PFSK-1 (cell line): ENCODE results near the gene RHEB.

Source experiments
- FOXP2 ChIP-seq: optimal IDR thresholded peaks from 2 replicates; pipeline ENCODE3; 2011; ENCODE audit warnings: borderline replicate concordance, control low read depth, inconsistent platforms; ENCODE audit not compliant: insufficient read depth; ENCODE audit errors: extremely low read length, extremely low read depth
- POLR2AphosphoS5 ChIP-seq: IDR thresholded peaks from 2 replicates; pipeline ENCODE4 v1.6.1; 2012; ENCODE audit warnings: low read depth, mild to moderate bottlenecking, control low read depth, low read length, moderate library complexity
- SIN3A ChIP-seq: IDR thresholded peaks from 2 replicates; pipeline ENCODE4 v1.6.1; 2012; ENCODE audit warnings: mild to moderate bottlenecking, low read length, moderate library complexity, borderline replicate concordance; ENCODE audit not compliant: insufficient read depth
- TAF1 ChIP-seq: IDR thresholded peaks from 2 replicates; pipeline ENCODE4 v1.6.1; 2012; ENCODE audit warnings: low read length, control low read depth, borderline replicate concordance; ENCODE audit not compliant: insufficient read depth
- TF ChIP-seq, protein P1 (sequence below), 2 experiments: IDR thresholded peaks; 2 replicates each; pipeline versions ENCODE4 v1.6.1 to v1.8.0; 2011 to 2012; ENCODE audit warnings: low read depth in 2 of 2, low read length in 2 of 2, control low read depth in 1 of 2, inconsistent platforms in 1 of 2, mild to moderate bottlenecking in 1 of 2, moderate library complexity in 1 of 2; ENCODE audit not compliant: insufficient read depth in 1 of 2

DNA sequence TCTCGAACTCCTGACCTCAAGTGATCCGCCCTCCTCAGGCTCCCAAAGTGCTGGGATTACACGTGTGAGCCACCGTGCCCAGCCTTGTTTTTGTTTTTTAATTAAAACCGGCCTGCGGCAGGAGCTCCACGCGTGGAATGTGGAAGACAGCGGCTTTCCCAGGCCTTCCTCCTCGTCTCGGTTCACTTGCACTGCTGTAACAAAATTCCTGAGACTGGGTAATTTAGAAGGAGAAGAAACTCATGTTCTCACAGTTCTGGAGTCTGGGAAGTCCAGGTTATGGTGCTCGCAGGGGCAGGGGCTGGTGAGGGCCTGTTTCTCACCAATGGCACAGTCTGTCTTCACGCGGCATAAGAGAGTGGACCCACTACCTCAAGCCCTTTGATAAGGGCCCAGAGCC, 65.4 kb downstream of the RHEB start:
- TF ChIP-seq FOXP2, result no peak
- TF ChIP-seq, protein P1, sequence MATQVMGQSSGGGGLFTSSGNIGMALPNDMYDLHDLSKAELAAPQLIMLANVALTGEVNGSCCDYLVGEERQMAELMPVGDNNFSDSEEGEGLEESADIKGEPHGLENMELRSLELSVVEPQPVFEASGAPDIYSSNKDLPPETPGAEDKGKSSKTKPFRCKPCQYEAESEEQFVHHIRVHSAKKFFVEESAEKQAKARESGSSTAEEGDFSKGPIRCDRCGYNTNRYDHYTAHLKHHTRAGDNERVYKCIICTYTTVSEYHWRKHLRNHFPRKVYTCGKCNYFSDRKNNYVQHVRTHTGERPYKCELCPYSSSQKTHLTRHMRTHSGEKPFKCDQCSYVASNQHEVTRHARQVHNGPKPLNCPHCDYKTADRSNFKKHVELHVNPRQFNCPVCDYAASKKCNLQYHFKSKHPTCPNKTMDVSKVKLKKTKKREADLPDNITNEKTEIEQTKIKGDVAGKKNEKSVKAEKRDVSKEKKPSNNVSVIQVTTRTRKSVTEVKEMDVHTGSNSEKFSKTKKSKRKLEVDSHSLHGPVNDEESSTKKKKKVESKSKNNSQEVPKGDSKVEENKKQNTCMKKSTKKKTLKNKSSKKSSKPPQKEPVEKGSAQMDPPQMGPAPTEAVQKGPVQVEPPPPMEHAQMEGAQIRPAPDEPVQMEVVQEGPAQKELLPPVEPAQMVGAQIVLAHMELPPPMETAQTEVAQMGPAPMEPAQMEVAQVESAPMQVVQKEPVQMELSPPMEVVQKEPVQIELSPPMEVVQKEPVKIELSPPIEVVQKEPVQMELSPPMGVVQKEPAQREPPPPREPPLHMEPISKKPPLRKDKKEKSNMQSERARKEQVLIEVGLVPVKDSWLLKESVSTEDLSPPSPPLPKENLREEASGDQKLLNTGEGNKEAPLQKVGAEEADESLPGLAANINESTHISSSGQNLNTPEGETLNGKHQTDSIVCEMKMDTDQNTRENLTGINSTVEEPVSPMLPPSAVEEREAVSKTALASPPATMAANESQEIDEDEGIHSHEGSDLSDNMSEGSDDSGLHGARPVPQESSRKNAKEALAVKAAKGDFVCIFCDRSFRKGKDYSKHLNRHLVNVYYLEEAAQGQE (IDR thresholded peaks at IDR 0.05; ENCODE audit: insufficient read depth in 1 of 2, low read depth in 2 of 2, low read length in 2 of 2), result no peak
- TF ChIP-seq POLR2AphosphoS5, result no peak
- TF ChIP-seq TAF1, result no peak
- TF ChIP-seq SIN3A, result no peak
